ENCODE measurements around the gene SOX14. TPM values are rescaled to one million over a fixed set of nuclear protein-coding genes. Genes with fewer than 3 reads are reported as not detected.

SOX14 gene
- total RNA-seq, 1 experiment from 2014 or later: not detected

Other genes starting within 250 kb of the SOX14 start
- gene CLDN18, start 245.8 kb downstream of the SOX14 start, total RNA-seq (2014; rRNA removed; shearing (Covaris generic)): not detected in 2 replicates

Measured in HT1080 (cell line).